HG03378 (cell line): ENCODE measurements around the gene KNCN.

Experiments
- ATAC-seq: cut with Tn5 transposase; IDR thresholded peaks from one replicate; pipeline ENCODE4 v1.9.1; 2021; ENCODE audit warnings: mild to moderate bottlenecking, moderate library complexity; ENCODE audit not compliant: unreplicated experiment

Gene KNCN

GRCh38 chr1:46508757-46509156, 42.7 kb downstream of the KNCN start:
- ATAC-seq: no peak

GRCh38 chr1:46506470-46507219, 44.8 kb downstream of the KNCN start:
- no peak for ATAC-seq

GRCh38 chr1:46503421-46503820, 48.0 kb downstream of the KNCN start:
- no peak for ATAC-seq

GRCh38 chr1:46501528-46501927, 49.9 kb downstream of the KNCN start:
- ATAC-seq: no peak

GRCh38 chr1:46497665-46498064, 53.8 kb downstream of the KNCN start:
- no peak for ATAC-seq

- ATAC-seq: no peak
These were observed 54.4 kb downstream of the KNCN start for GRCh38 chr1:46497020-46497419.

- ATAC-seq: no peak
These were observed 54.9 kb downstream of the KNCN start for GRCh38 chr1:46496505-46496904.

- ATAC-seq: no peak
These were observed 55.7 kb downstream of the KNCN start for GRCh38 chr1:46495778-46496177.
